C4-2B (cell line): ENCODE data around the gene TSPEAR.

ENCODE experiments used
- H3K27ac ChIP-seq: fragments of 450-650 bp; 2 replicates; pipeline ENCODE4 v1.5.1; 2017
- CTCF ChIP-seq: fragments of 450-650 bp; conservative IDR thresholded peaks from 2 replicates; pipeline ENCODE4 v1.5.1; 2017; ENCODE audit warnings: mild to moderate bottlenecking
- ZFX ChIP-seq: fragments of 450-650 bp; IDR thresholded peaks from 2 replicates; pipeline ENCODE4 v1.6.1; 2017

Gene TSPEAR

GRCh38 chr21:44549525-44550211 lies 161.7 kb downstream of the TSPEAR start:
- TF ChIP-seq CTCF (no peak), ZFX (no peak)
- no peak overlapping the region for H3K27ac ChIP-seq

- no peak overlapping the region for H3K27ac ChIP-seq
- TF ChIP-seq ZFX (no peak), CTCF (no peak)
These were observed 162.4 kb downstream of the TSPEAR start for GRCh38 chr21:44548922-44549321.

- TF ChIP-seq ZFX = no peak
- no peak for TF ChIP-seq CTCF
- H3K27ac ChIP-seq = no peak overlapping the region
These were observed 163.0 kb downstream of the TSPEAR start for GRCh38 chr21:44548381-44548780.

- H3K27ac ChIP-seq = no peak overlapping the region
- no peak for TF ChIP-seq CTCF
- no peak for TF ChIP-seq ZFX
These were observed 163.6 kb downstream of the TSPEAR start for GRCh38 chr21:44547656-44548331.

DNA sequence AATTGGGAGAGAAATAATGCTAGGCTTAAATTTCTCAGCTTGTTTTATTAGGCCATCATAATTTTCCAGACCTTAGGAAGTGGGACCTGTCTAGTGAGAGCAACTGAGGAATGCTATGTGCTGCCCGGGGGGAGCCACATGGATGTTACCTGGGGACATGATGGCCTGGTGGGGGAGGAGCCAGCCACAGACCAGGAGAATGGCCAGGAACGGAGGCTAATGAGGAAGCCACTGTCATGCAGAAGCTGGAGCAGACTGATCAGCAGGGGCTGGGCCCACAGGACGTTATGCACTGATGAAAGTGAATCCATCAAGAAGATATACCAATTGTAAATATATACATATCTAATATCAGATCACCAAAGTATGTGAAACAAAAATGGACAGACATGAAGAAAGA lies 166.8 kb downstream of the TSPEAR start:
- no peak for TF ChIP-seq CTCF
- TF ChIP-seq ZFX = no peak

DNA sequence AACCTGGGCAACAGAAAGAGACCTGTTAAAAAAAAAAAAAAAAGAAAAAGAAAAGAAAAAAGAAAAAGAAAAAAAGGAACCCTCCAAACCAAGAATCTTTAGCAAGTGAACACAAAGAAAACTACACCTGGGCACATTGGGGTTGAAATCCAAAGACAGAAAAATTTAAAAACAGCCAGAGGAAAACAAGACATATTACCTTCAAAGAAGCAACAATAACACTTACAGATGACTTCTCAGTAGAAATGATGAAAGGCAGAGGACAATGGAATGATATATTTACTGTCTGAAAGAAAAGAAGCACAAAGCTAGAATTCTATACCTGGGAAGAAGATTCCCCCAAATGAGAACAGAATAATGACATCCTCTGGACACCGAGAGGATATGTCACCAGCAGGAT lies 168.7 kb downstream of the TSPEAR start:
- TF ChIP-seq ZFX (no peak), CTCF (no peak)
- H3K27ac ChIP-seq = no peak overlapping the region

More for the DNA sequence above, 166.8 kb downstream of the TSPEAR start:
- H3K27ac ChIP-seq = no peak overlapping the region

- H3K27ac ChIP-seq = no peak overlapping the region
- TF ChIP-seq CTCF (no peak), ZFX (no peak)
These were observed 170.6 kb downstream of the TSPEAR start for GRCh38 chr21:44540741-44541288.
